ENCODE measurements around the gene KIAA0232. TPM values are rescaled to one million over a fixed set of nuclear protein-coding genes. Genes with fewer than 3 reads are reported as not detected.

Gene KIAA0232
- total RNA-seq, 2 experiments from 2014 or later: 16.1 to 16.5 TPM

GRCh38 chr4:6918338-6918737, 135.8 kb downstream of the KIAA0232 start:
- Mint-ChIP-seq H3K27ac (peak overlapping the region; percentile 91), H3K27me3 (no peaks in the 10 kb centered on the region), H3K36me3 (peaks cover 4% of the 10 kb centered on the region), H3K4me3 (peak overlapping the region; percentile 48), H3K4me1 (ENCODE audit: low read depth) (peaks cover 74% of the 10 kb centered on the region), H3K9me3 (no peaks in the 10 kb centered on the region)
- ChIA-PET POLR2A (no interaction called here), CTCF (interaction anchor here (1.0 to 2.4 kb wide), 2 partner anchors 9 to 152 kb away, joined by 3 to 14 read pairs; no protein-coding TSS in a partner anchor)
- DNase-seq: no peak
- intact Hi-C loops (cut with micrococcal nuclease): no loop called here

GRCh38 chr4:6920171-6920570, 137.6 kb downstream of the KIAA0232 start:
- ChIA-PET POLR2A (interaction anchor here (1.2 kb wide), 1 partner anchor 9 kb away, joined by 3 read pairs; no protein-coding TSS in a partner anchor), CTCF (no interaction called here)
- no peaks in the 10 kb centered on the region for H3K9me3 Mint-ChIP-seq
- H3K27ac Mint-ChIP-seq: peak overlapping the region; percentile 44
- peaks cover 21% of the 10 kb centered on the region for H3K36me3 Mint-ChIP-seq
- DNase-seq: no peak
- H3K4me1 Mint-ChIP-seq (ENCODE audit: low read depth): peaks cover 64% of the 10 kb centered on the region
- no peak overlapping the region for H3K4me3 Mint-ChIP-seq
- H3K27me3 Mint-ChIP-seq: no peaks in the 10 kb centered on the region
- intact Hi-C loops (cut with micrococcal nuclease): no loop called here

DNA sequence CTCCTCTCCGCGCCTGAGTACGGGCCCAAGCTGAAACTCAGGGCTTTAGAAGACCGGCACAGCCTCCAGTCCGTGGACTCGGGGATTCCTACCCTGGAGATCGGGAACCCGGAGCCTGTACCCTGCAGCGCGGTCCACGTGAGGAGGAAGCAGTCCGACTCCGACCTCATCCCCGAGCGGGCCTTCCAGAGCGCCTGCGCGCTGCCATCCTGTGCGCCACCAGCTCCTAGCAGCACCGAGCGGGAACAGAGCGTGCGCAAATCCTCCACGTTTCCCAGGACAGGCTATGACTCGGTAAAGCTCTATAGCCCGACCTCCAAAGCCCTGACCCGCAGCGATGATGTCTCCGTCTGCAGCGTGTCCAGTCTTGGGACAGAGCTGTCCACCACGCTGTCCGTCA, 141.0 kb downstream of the KIAA0232 start:
- Mint-ChIP-seq H3K4me1 (ENCODE audit: low read depth) (peaks cover 64% of the 10 kb centered on the region), H3K9me3 (no peaks in the 10 kb centered on the region), H3K4me3 (no peak overlapping the region), H3K27ac (no peak overlapping the region), H3K27me3 (no peaks in the 10 kb centered on the region), H3K36me3 (peaks cover 40% of the 10 kb centered on the region)
- intact Hi-C loops (cut with micrococcal nuclease): no loop called here
- ChIA-PET CTCF (interaction anchor here (0.8 to 1.2 kb wide), 5 partner anchors 10 to 51 kb away, joined by 3 to 4 read pairs (median 3); no protein-coding TSS in a partner anchor), POLR2A (interaction anchor here (1.4 kb wide), 1 partner anchor 14 kb away, joined by 5 read pairs; no protein-coding TSS in a partner anchor)
- no peak for DNase-seq

DNA sequence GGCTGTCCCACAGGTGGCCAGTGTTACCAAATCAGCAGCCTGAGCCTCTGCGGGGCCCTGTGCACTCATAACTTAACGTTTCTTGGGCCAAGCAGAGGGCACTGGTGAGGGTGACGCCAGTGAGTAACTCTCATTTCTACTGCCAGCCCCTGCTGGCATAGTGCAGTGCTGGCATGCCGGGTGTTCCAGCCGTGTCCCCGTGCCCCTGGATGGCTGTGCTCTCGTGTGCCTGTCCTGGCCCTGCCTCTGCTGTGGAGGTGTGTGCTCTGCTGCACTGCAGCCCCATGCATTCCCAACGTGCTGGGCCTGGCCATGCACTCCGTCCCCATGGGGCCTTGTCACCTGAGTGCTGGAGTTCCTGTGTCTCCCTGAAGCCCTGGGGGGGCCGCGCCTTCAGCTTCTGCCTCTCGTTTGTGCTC, 141.8 kb downstream of the KIAA0232 start:
- ChIA-PET POLR2A (no interaction called here), CTCF (interaction anchor here (1.0 to 1.2 kb wide), 2 partner anchors 12 to 16 kb away, joined by 3 read pairs; no protein-coding TSS in a partner anchor)
- DNase-seq: no peak
- peaks cover 67% of the 10 kb centered on the region for H3K4me1 Mint-ChIP-seq (ENCODE audit: low read depth)
- no peak overlapping the region for H3K27ac Mint-ChIP-seq
- intact Hi-C loops (cut with micrococcal nuclease): no loop called here
- no peaks in the 10 kb centered on the region for H3K27me3 Mint-ChIP-seq
- peaks cover 40% of the 10 kb centered on the region for H3K36me3 Mint-ChIP-seq
- no peaks in the 10 kb centered on the region for H3K9me3 Mint-ChIP-seq
- no peak overlapping the region for H3K4me3 Mint-ChIP-seq

DNA sequence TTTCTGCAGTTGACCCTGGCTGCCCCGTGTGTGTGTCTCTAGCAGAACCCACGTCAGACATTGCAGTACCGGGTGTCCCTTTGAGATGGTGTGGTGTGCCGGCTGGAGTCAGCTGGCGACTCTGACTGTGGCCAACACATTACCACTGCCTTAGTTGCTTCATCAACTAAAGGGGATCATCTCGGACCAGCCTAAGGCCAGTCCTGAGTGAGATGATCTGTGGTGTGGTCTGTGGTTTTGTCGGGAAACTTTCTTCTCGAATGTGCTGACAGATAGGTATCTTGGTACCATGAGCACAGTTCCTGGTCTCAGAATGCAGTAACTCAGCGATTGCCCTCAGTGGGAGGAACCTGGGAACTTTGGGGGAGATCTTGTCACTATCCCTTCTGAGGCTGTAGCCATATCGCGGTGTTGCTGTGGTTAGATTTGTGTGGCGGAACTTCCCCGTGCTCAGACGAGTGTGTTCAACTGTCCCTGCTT, 142.9 kb downstream of the KIAA0232 start:
- H3K27me3 Mint-ChIP-seq: no peaks in the 10 kb centered on the region
- DNase-seq: peak; percentile 48
- peaks cover 42% of the 10 kb centered on the region for H3K36me3 Mint-ChIP-seq
- peak overlapping the region; percentile 88 for H3K27ac Mint-ChIP-seq
- peaks cover 69% of the 10 kb centered on the region for H3K4me1 Mint-ChIP-seq (ENCODE audit: low read depth)
- no peaks in the 10 kb centered on the region for H3K9me3 Mint-ChIP-seq
- ChIA-PET POLR2A (interaction anchor here (2.5 kb wide), 1 partner anchor 17 kb away, joined by 11 read pairs; no protein-coding TSS in a partner anchor), CTCF (interaction anchor here (1.0 to 3.3 kb wide), 3 partner anchors 8 to 17 kb away, joined by 3 to 14 read pairs (median 11); no protein-coding TSS in a partner anchor)
- peak overlapping the region; percentile 4 for H3K4me3 Mint-ChIP-seq
- intact Hi-C loops (cut with micrococcal nuclease): no loop called here

DNA sequence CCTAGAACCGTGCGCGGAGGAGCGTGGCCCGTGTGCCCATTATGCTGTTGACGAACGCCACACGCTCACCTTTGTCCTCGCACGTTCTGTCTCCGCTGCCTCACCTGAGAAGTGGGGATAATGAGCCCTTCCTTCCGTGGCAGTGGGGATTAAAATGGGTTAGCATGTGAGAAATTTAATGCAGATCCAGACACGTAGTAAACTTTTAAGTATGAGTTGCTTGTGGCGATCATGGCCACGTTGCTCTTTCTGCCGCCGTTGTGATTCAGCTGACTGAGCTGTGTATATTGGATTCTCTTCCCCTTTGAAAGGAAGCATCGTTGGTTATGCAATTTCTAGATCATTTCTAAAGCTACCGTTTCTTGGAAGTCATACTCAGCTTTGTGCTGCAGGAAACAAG, 143.6 kb downstream of the KIAA0232 start:
- peak overlapping the region; percentile 88 for H3K27ac Mint-ChIP-seq
- CTCF ChIA-PET: interaction anchor here (0.6 to 3.3 kb wide), 6 partner anchors 9 to 52 kb away, joined by 4 to 14 read pairs (median 6); no protein-coding TSS in a partner anchor
- intact Hi-C loops (cut with micrococcal nuclease): loop anchor here (1.0 kb wide), 1 partner anchor 9 kb away; no protein-coding TSS in a partner anchor
- POLR2A ChIA-PET: interaction anchor here (1.8 to 2.5 kb wide), 3 partner anchors 9 to 17 kb away, joined by 10 to 11 read pairs (median 11); partner anchors contain the start of gene TBC1D14
- H3K4me1 Mint-ChIP-seq (ENCODE audit: low read depth): peaks cover 65% of the 10 kb centered on the region
- H3K27me3 Mint-ChIP-seq: no peaks in the 10 kb centered on the region
- no peaks in the 10 kb centered on the region for H3K9me3 Mint-ChIP-seq
- peak overlapping the region; percentile 57 for H3K4me3 Mint-ChIP-seq
- peaks cover 42% of the 10 kb centered on the region for H3K36me3 Mint-ChIP-seq
- peak; percentile 65 for DNase-seq

DNA sequence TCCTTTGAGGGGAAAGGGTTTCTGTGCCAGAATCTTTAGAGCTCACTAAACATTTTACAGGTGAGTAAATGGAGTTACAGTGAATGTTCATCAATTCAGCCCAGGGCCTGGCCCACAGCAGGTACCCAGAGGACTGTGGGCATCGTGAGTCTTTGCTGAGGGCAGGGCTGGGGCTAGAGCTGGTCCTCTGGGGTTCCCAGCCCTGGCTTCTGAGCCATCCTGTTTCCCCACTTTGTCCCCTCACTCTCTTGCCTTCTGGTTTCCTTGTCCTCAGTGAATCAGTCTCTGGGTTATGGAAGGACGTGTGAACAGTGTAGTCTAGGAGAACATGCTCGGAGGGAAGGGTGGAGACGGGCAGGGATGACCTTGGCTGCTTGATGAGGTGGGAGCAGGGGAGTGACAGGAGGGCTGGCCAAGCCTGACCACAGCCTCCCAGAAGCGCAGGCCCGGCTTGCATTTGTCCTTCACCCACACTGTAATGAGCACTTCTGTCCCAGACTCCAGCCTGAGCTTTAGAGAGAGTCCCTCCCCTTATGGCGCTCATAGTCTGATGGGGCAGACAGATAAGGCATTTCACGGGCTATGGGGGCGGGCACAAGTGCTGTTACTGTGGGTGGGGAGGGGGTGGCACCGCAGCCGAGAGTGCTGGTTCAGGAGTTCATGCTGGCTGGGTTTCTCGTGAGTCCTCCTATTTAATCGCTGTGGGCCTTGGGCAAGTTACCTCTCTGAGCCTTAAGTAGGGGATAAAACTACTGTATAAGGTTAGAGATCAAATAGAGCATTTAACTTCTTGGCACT, 144.4 kb downstream of the KIAA0232 start:
- ChIA-PET CTCF (interaction anchor here (0.7 to 3.3 kb wide), 10 partner anchors 10 to 206 kb away, joined by 3 to 14 read pairs (median 4); partner anchors contain the start of gene TADA2B), POLR2A (interaction anchor here (1.3 to 2.5 kb wide), 4 partner anchors 10 to 18 kb away, joined by 5 to 11 read pairs (median 10); partner anchors contain the start of gene TBC1D14)
- DNase-seq: peak; percentile 76
- Mint-ChIP-seq H3K36me3 (peaks cover 45% of the 10 kb centered on the region), H3K4me1 (ENCODE audit: low read depth) (peaks cover 66% of the 10 kb centered on the region), H3K4me3 (peak overlapping the region; percentile 57), H3K9me3 (no peaks in the 10 kb centered on the region), H3K27me3 (no peaks in the 10 kb centered on the region), H3K27ac (peak overlapping the region; percentile 88)
- intact Hi-C loops (cut with micrococcal nuclease): loop anchor here (1.0 kb wide), 2 partner anchors 10 to 15 kb away; no protein-coding TSS in a partner anchor

DNA sequence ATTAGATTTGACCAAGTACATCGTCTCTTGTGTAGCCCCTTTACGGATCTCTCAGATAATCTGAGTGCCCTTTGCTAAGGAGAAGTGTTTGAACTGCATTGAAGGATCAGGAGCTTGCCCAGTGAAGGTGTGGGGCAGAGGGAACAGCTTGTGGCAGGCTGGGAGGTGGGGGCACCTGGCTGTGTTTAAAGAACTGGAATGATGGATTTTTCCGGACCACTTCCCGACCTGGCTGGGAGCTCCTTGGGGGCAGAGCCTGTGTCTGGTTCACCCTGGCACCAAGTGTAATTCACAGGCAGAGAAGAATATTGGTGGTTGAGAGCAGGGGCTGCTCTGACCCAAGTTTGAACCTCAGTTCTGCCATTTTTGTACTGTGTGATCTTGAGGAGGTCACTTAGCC, 145.6 kb downstream of the KIAA0232 start:
- CTCF ChIA-PET: interaction anchor here (1.0 to 3.3 kb wide), 4 partner anchors 11 to 208 kb away, joined by 3 to 14 read pairs (median 7); no protein-coding TSS in a partner anchor
- Mint-ChIP-seq H3K4me3 (no peak overlapping the region), H3K36me3 (peaks cover 47% of the 10 kb centered on the region), H3K27ac (no peak overlapping the region), H3K9me3 (no peaks in the 10 kb centered on the region), H3K4me1 (ENCODE audit: low read depth) (peaks cover 56% of the 10 kb centered on the region), H3K27me3 (no peaks in the 10 kb centered on the region)
- POLR2A ChIA-PET: no interaction called here
- DNase-seq: no peak
- intact Hi-C loops (cut with micrococcal nuclease): no loop called here

- intact Hi-C loops (cut with micrococcal nuclease): no loop called here
Measured at GRCh38 chr4:6929339-6929811, 146.8 kb downstream of the KIAA0232 start.

GRCh38 chr4:6929812-6930464, 147.4 kb downstream of the KIAA0232 start:
- H3K36me3 Mint-ChIP-seq: peaks cover 39% of the 10 kb centered on the region
- no peaks in the 10 kb centered on the region for H3K27me3 Mint-ChIP-seq
- POLR2A ChIA-PET: no interaction called here
- no peaks in the 10 kb centered on the region for H3K9me3 Mint-ChIP-seq
- intact Hi-C loops (cut with micrococcal nuclease): no loop called here
- DNase-seq: no peak
- CTCF ChIA-PET: interaction anchor here (0.8 to 1.5 kb wide), 4 partner anchors 13 to 141 kb away, joined by 3 to 5 read pairs (median 4); no protein-coding TSS in a partner anchor
- no peak overlapping the region for H3K27ac Mint-ChIP-seq
- peaks cover 62% of the 10 kb centered on the region for H3K4me1 Mint-ChIP-seq (ENCODE audit: low read depth)
- no peak overlapping the region for H3K4me3 Mint-ChIP-seq

More at GRCh38 chr4:6929339-6929811, 146.8 kb downstream of the KIAA0232 start:
- Mint-ChIP-seq H3K27ac (no peak overlapping the region), H3K4me3 (no peak overlapping the region), H3K4me1 (ENCODE audit: low read depth) (peaks cover 64% of the 10 kb centered on the region), H3K9me3 (no peaks in the 10 kb centered on the region), H3K36me3 (peaks cover 44% of the 10 kb centered on the region), H3K27me3 (no peaks in the 10 kb centered on the region)
- CTCF ChIA-PET: interaction anchor here (1.1 to 1.5 kb wide), 3 partner anchors 13 to 141 kb away, joined by 3 to 5 read pairs (median 3); no protein-coding TSS in a partner anchor
- POLR2A ChIA-PET: no interaction called here
- DNase-seq: no peak

- DNase-seq: no peak
- Mint-ChIP-seq H3K36me3 (peaks cover 25% of the 10 kb centered on the region), H3K4me1 (ENCODE audit: low read depth) (peaks cover 46% of the 10 kb centered on the region), H3K4me3 (no peak overlapping the region), H3K27ac (no peak overlapping the region), H3K27me3 (no peaks in the 10 kb centered on the region), H3K9me3 (no peaks in the 10 kb centered on the region)
- ChIA-PET POLR2A (no interaction called here), CTCF (no interaction called here)
- intact Hi-C loops (cut with micrococcal nuclease): no loop called here
Measured at GRCh38 chr4:6932475-6932874, 149.9 kb downstream of the KIAA0232 start.

Data from activated CD4-positive, alpha-beta memory T cell treated with anti-CD3 and anti-CD28 coated beads for 36 hours (primary cell).